Stimulated activated CD4-positive, alpha-beta T cell treated with anti-CD3 and anti-CD28 coated beads, Interleukin-1b, Interleukin-23, amount 100 ng/mL, for 48 hours (primary cell): Measurements from ENCODE around the gene TMEM117.
"Not testable (repeated sequence)": the region's sequence is repeated elsewhere in the genome, so short reads cannot be mapped to it uniquely, and the experiment has no call there.

Experiments used
- DNase-seq: peaks from one replicate; pipeline ENCODE4 v3.0.0-alpha.2; 2020

The TMEM117 gene

GRCh38 chr12:43968736-43969135, 132.9 kb downstream of the TMEM117 start:
- no peak for DNase-seq

DNA sequence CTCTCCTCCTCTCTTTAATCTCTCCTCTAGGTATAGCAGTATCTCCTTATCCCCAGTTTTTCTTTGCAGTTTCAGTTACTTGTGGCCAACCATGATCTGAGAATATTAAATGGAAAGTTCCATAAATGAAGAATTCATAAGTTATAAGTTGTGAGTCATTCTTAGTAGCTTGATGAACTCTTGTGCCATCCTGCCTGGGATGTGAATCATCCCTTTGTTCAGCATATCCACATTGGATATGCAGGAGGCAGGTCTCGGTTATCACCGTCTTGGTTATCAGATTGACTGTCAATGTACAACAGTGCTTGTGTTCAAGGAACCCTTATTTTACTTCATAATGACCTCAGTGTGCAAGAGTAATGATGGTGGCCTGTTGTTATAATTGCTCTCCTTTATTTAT, 134.0 kb downstream of the TMEM117 start:
- no peak for DNase-seq

- no peak for DNase-seq
These were observed 137.5 kb downstream of the TMEM117 start for GRCh38 chr12:43973385-43973784.

DNA sequence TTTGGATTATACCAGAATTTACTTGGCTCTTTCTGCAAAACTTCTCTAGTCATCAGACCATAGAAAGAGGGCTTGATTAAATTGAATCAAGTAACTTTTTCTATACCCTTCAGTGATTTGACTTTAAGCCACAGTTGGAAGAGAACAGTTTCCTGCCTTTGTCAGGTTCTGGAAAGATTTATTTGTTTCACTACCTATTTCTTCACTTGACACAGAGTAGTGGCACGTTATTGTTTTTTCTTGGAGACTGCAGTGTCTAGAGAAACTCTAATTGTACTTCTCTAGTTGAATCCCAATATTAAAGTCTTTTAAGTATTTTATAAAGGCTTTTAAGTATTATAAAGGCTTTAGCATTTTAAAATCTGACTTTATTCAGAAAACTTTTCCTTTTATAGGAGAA, 138.1 kb downstream of the TMEM117 start:
- DNase-seq = no peak

- no peak for DNase-seq
These were observed 140.1 kb downstream of the TMEM117 start for GRCh38 chr12:43976027-43976426.

- DNase-seq = no peak
These were observed 142.7 kb downstream of the TMEM117 start for GRCh38 chr12:43978556-43978955.

DNA sequence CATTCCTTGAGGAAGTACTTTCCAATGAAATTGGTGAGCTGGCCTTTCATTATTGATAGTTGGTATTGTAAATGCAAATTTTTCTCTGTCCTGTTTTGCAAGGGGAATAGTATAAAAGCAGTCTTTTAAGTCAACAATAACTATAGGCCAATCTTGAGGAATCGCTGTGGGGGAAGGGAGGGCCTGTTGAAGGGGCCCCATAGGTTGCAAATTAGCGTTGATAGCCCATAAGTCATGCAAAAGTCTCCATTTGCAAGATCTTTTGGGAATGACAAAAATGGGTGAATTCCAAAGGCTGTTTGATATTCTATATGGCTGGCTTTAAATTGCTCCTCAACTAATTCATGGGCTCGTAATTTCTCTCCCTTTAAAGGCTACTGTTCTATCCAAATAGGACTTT, 143.6 kb downstream of the TMEM117 start:
- no peak for DNase-seq

DNA sequence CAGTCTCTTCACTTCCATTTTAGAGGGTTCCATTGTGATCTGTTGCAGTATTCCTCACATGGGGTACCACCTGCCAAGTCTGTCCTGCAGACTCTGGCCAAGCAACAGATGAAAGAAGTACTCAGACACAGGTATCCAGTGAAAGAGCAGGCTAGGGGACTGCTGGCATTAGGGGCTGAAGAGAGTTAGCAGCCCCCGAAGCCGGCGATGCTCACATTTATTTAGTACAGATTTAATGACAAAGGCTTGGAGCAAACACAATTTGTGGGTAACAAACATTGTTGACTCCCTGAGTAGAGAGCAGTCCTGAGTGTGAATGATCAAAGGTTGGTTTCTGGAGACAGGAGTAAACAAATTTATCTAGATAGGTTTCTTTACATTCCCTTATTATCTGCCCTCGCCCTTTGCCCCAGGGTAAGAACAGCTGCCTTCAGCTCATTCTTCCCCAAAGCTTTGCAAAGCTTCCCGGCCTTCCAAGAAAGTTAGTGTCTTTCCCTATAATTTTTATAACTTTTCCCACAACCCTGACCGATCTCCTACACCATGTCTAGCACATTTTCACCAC, 144.8 kb downstream of the TMEM117 start:
- no peak for DNase-seq

DNA sequence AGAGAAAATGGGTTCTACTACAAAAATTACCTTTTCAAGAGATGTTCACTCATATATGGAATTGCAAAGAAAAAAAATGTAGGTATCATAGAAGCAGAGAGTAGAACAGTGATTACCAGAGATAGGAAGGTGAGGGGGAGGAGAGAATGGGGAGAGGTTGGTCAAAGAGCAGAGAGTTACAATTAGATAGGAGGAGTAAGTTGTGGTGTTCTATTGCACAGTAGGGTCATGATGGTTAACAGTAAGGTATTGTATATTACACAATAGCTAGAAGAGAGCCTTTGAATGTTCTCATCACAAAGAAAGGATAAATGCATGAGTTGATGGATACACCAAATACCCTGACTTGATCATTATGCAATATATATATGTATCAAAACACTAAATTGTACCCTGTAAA, 145.8 kb downstream of the TMEM117 start:
- DNase-seq = no peak

GRCh38 chr12:43982544-43982943, 146.7 kb downstream of the TMEM117 start:
- DNase-seq = no peak

DNA sequence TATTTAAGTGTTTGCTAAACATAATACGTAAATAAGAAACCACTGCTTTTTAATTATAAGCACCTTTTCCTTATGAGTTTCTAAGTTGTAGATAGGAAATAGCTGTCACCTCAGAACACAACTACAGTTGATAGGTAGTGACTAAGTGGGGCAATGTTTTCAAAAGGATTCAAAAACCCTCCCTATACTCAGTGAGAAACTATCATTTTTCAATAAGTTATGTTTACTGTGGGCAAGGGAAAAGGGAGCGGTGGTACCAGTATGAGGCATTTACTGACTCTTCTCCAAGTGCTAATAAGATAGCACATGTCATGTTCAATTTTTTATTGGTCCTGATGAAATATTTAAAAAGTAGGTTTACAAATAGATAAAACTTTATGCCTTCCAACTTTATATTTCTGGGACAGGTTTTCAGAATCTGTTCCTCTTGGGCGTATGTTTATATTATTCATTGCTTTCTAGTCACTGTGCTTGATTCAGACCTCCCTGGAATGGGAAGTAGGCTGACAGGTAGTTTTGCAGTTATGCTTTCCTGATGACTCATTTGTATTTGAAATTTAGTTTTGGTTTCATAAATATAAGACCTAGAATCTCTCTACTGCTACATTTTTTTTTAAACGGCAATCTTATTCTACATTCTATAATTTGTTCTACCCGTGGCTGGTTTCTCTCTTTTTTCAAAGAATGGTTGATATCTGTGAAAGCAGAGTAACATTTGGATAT, 153.1 kb downstream of the TMEM117 start:
- DNase-seq = no peak

GRCh38 chr12:43992856-43993255, 157.0 kb downstream of the TMEM117 start:
- DNase-seq = no peak

GRCh38 chr12:44000309-44000952, 164.6 kb downstream of the TMEM117 start:
- peak; percentile 19 for DNase-seq

GRCh38 chr12:44002607-44003006, 166.7 kb downstream of the TMEM117 start:
- no peak for DNase-seq

GRCh38 chr12:44003721-44004120, 167.8 kb downstream of the TMEM117 start:
- no peak for DNase-seq

GRCh38 chr12:44015333-44015941, 179.6 kb downstream of the TMEM117 start:
- no peak for DNase-seq

GRCh38 chr12:44017216-44017615, 181.3 kb downstream of the TMEM117 start:
- DNase-seq = no peak

DNA sequence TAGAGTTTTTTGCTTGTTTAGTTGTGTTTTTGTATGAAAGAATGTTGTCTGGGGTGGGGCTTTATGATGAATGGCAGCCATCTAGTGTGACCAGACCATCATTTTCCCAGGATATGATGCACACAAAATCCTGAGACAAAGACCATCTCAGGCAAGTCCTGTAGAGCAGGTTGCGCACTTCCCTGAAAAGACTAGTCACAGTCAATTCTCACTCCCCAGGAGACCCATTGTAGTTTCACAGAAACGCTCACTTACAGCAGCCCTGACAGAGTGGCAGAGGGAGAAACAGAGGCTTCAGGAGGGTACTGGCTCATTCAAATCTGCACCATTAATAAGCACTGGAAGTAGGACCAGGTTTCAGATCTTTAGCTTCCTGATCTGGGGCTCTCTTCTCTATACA, 183.2 kb downstream of the TMEM117 start:
- DNase-seq = no peak

GRCh38 chr12:44020555-44020954, 184.7 kb downstream of the TMEM117 start:
- no peak for DNase-seq

GRCh38 chr12:44021471-44021971, 185.6 kb downstream of the TMEM117 start:
- no peak for DNase-seq

DNA sequence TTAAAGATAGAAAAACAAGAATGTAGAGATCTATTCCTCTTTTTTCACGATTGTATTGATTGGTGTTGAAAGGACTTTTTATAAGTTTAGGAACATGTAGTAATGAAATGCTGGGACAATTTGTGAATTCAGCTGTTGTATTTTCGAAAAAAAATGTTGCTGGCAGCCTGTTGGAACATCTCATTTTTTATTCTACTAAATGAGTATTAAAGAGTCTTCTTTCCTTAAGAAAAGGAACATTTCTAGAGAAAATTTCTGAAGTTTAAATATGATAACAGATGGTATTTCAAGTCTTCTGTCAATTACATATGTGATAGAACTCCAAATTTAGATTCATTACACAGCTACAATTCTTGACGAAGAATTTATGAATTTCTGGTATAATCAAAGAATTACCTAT, 189.6 kb downstream of the TMEM117 start:
- DNase-seq = no peak

DNA sequence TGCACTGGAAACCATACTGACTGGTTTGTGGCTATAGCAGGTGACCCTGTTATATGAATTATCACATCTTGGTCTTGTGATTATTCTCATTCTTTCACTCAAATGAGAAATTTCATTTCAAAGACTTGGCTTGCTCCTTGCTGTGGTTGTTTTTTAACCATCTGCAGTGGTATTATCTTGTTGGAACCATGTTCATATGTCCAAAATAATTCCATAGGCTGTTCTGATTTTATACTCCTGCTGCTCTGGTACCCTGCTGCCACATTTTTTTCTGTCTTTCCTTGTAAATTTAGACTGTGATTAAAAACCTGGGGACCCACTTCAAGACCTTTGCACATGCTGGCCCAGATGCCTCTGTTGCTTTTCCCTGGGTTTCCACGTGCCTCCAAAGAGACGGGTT, 190.2 kb downstream of the TMEM117 start:
- DNase-seq = no peak

DNA sequence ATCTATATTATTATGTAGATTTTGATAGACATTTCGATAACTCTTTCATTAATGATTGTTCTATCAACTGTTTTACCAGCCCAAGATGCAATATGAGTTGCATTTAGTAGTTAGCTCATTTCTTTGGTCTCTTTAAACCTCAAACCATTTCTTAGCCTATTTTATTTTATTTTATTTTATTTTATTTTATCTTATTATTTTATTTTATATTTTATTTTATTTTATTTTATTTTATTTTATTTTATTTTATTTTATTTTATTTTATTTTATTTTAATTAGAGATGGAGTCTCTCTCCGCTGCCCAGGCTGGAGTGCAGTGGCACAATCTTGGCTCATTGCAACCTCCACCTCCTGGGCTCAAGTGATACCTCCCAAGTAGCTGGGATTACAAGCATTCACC, 191.0 kb downstream of the TMEM117 start:
- not testable (repeated sequence) for DNase-seq

DNA sequence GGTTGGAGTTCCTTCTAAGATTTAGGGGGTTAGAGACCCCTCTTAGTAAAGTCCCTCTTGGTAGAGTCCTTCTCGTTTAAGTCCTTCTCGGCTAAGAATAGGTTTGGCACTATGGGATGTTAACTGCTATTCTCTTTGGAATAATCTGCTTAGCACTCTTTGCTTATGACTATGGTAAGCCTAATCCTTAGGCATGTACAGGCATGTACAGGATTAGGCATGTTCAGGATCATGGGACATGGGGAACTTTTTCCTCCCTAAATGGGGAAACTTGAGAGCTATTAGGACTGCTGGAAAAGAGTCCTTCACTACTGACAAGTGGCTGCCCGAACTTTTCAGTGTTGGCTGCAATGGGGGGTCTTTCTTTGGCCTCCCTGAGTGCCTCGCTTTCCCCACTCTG, 193.3 kb downstream of the TMEM117 start:
- no peak for DNase-seq
